HG02759 (cell line): Measurements from ENCODE around the gene NPPA.
A peak's percentile ranks its signal among the peaks of the same experiment; 100 is the strongest.
"Not testable (repeated sequence)": the region's sequence is repeated elsewhere in the genome, so short reads cannot be mapped to it uniquely, and the experiment has no call there.

Source experiments
- ATAC-seq: cut with Tn5 transposase; IDR thresholded peaks from one replicate; pipeline ENCODE4 v1.9.1; 2021; ENCODE audit warnings: mild to moderate bottlenecking, moderate library complexity; ENCODE audit not compliant: unreplicated experiment

NPPA gene

GRCh38 chr1:11847667-11848372 is at the start of gene NPPA:
Gene NPPA, minus strand, starts transcription at chr1:11847783. Its CDS starts 99 bp downstream, at chr1:11847684.
- no peak for ATAC-seq

- ATAC-seq: not testable (repeated sequence)
Observed at GRCh38 chr1:11894501-11894900, 46.9 kb upstream of the NPPA start.

- ATAC-seq: peak; percentile 48
Observed at GRCh38 chr1:11893907-11894251, 46.3 kb upstream of the NPPA start.

GRCh38 chr1:11891433-11892186 is 44.0 kb upstream of the NPPA start:
- ATAC-seq: no peak

DNA sequence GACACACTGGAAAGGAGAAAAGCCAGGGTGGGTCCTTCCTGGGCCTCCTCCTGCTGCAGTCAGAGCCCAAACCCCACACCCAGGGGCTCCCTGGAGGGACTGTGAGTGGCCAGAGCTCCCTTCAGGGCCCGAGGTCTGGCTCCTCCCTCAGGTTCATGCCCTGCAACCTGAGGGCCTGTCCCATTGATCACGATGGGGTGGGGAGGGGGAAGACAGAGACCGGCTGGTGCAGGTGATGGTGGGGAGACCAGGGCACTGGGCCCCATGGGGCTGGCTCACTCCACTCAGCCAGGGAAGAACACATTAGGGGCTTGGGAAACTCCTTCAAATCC is 41.3 kb upstream of the NPPA start:
- no peak for ATAC-seq

DNA sequence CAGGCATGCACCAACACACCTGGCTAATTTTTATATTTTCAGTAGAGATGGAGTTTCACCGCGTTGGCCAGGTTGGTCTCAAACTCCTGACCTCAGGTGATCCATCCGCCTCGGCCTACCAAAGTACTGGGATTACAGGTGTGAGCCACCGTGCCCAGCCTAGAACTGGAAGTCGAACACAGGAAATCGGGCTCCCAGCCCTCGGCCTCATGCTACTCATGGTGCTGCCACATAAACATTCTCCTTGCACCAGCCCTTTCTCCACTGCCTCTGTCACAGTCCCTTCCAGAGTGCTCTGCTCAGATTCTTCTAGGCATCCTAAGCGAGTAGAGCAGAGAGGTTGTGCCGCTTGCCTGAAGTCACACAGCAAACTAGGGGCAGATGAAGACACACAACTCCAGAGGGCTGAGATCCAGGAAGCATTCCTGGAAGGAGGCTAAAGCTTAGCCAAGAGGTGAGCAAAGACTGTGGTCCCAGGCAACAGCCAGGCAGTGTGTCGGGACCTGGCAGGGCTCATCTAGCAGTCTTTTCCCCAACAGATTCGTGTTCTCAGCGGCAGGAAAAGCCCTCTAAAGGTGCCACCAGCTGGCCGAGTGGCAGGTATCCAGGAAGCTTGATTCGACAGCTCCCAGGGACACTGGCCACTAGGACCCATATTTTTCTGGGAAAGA is 40.8 kb upstream of the NPPA start:
- ATAC-seq: no peak

- ATAC-seq: no peak
Observed at GRCh38 chr1:11887666-11888007, 40.1 kb upstream of the NPPA start.

DNA sequence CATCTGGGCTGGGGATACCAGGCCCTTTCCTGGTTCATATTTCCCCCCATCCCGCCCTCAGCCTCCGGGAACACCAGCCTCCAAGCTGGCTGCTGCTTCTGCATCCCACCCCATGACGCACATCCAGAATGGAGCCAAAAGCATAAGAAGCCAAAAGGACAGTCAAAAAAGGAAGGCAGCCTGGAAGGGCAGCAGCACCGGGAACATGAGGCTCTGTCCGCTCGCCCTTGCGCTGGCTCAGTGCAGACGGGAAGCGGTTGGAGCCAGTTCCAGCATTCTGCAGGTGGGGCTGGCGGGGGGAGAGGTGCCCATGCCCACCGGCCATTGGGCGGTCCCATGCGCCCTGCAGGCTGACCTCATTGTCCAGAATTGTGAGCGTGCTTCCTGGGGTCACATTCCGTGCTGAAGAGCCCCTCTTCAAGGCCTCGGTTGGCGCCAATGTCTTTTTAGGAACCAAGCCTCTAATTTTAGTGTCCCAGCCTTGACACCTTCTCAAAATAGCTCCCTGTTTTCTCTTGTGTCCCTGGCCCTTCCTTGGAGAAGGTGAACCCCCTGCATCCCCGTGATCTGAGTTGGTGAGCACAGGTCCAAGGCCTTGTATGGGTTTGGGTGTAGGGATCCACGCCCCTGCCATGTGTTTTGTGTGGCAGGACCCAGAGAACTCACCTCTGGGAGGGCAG is 39.5 kb upstream of the NPPA start:
- no peak for ATAC-seq

DNA sequence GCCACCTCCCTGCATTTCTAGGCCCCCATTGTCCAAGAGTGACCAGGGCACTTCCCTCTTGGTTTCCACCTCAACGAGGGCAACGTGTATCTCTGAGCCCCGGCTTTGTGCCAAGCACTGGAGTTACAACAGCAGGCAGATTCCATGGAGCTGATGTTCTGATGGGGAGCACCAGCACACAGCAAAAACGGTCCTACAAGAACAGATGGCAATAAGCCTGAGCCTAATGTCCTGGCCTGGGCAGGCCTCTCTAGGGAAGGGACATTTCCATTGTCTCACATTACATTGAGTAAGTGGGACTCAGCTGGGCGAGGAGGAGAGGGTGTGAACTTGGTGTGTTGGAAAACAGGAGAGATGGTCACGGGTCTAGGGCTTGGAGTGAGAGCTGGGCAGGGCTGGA is 38.3 kb upstream of the NPPA start:
- ATAC-seq: no peak

- ATAC-seq: no peak
Observed at GRCh38 chr1:11882814-11883538, 35.4 kb upstream of the NPPA start.

DNA sequence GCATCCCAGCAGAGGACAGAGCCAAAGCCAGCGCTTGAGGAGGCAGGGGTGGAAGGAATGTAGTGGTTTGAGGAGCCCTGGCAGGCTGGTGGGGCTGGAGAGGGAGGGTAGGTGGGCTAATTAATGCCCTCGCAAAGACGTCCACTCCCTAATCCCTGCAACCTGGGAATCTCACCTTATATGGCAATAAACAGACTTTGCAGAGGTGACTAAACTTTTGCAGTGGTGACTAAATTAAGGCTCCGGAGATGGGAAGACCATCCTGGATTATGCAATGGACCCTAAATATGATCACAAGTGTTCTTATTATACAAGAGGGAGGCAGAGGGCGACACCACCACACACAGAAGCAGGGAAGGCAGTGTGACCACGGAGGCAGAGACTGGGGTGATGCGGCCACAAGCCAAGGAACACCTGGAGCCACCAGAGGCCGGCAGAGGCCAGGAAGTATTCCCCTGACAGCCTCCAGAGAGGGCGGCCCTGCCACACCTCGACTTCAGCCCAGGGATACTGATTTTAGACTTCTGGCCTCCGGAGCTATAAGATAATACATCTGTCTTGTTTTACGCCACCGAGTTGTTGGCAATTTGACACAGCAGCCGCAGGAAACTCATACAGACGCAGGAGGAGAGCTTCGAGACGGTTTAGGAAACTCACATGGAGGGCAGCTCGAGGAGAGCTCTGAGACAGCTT is 34.3 kb upstream of the NPPA start:
- ATAC-seq: no peak

DNA sequence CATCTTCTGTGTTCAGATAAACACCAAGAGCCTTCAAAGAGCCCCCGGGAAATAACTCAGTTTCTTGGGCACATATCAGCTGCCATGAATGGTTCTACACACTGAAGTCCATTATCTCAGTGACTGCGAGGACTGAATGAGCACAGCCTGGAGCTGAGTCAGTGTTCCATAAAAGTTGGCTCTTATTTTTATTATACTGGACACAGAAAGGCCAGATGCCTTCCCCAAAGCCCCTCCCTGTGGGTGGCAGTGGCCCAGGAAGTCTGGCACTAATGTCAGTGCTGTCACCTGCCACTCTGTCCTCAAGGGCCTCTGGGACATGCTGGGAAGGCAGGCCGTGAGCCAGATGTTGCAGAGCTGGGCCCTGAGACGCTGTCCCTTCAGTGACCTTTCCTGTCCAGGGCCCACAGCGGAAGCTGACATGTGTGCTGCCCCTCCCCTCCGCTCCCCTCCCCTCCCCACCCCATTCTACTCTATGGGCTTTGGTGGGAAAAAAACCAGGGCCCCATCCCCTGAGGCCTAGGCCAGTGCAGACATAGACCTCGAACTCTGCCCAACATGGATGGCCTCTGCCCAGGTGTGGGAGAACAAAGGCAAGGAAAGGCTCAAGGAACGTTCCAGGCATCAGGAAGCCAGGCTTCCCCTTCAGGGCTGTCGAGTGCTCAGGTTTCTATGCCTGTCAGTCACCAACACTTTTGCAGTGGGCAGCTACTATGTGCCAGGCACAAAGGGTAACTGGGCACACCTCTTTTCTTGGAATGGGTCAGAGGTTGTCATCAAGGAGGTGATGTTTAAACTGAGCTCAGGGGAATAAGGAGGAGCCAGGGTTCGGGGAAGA is 33.5 kb upstream of the NPPA start:
- no peak for ATAC-seq

- ATAC-seq: no peak
Observed at GRCh38 chr1:11880181-11880575, 32.6 kb upstream of the NPPA start.

DNA sequence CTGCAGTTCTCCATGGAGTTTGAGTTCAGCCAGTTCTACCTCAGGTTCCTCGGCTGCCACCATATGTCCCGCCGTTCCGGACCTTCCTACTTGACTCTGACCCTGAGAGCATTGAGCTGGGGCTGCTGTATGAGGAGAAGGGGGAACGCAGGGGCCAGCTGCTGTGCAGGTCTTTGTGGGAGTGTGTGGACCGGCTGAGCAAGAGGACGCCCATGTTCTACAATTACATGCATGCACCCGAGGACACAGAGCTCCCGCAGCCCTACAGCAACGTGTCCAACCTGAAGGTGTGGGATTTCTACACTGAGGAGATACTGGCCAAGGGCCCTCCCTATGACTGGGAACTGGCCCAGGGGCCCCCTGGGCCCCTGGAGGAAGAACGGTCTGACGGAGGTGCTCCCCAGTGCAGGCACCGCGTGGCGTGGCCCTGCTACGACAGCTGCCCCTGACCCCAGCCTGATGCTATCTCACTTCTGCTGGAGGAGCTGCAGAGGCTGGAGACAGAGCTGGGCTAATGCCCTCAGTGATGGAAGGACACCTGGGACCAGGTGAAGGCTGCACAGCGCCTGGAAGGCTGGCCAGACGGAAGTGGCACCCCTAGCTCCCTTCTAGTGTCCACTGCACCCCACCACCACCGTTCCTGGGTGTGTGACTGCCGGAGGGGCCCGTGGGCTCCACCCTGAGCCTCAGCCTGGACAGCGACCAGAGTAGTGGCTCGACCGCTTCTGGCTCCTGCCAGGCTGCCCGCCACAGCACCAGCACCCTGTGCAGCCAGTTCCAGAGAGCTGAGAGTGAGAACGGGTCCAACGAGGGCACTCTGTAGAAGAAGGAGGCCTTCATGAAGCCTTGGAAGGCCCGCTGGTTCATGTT is 32.0 kb upstream of the NPPA start:
- no peak for ATAC-seq

DNA sequence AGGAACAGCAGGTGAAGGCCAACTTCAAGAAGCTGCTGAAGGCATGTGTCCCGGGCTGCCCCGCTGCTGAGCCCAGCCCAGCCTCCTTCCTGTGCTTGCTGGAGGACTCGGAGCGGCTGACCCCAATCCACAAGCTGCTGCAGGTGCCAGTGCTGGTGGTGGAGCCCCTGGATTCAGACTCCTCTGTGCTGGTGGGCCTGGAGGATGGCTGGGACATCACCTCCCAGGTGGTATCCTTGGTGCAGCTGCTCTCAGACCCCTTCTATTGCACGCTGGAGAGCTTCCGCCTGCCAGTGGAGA is 31.3 kb upstream of the NPPA start:
- no peak for ATAC-seq

DNA sequence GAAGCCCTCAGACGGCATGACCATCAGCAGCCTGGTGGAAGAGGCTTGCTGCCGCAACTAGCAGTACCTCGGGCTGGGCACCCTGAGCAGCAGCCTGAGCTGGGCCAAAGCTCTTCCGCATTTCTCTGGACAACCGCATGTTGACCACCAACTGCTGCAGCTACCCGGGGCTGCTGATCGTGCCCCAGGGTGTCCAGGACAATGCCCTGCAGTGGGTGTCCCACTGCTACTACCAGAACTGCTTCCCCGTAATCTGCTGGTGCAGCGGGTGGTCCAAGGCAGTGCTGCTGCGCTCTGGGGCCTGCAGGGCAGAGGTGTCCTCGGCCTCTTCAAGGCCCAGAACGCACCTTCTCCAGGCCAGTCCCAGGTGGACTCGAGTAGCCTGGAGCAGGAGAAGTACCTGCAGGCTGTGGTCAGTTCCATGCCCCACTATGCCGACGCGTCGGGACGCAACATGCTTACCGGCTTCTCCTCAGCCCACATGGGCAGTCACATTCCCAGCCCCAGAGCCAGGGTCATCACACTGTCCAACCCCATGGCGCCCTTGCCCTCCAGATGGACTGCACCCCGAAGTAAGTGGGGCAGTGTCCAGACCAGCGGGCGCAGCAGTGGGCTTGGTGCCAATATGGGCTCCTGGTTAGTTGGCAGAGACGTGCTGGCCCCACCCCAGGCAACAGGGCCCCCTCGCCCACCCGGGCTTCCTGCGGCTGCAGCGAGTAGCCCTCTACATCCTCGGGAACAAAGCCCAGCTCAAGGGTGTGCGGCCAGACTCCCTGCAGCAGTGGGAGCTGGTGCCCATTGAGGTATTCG is 30.7 kb upstream of the NPPA start:
- ATAC-seq: no peak

DNA sequence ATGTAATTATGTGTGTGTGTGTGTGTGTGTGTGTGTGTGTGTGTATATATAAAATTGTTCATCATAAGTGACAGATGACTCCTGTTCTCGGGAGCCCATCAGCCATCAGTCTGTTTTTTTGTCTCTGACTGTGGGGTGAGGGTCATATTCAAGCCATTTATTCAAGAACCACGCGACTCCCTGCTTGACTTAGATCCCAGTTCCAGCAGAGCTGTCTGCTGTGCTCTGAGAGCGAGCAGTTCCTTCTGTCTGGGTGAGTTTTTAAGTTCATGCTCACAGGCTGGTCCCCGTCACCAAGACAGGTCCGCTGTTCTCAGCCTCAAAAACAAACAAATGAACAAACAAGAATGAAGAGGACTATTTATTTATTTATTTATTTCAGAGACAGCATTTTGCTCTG is 29.5 kb upstream of the NPPA start:
- no peak for ATAC-seq

DNA sequence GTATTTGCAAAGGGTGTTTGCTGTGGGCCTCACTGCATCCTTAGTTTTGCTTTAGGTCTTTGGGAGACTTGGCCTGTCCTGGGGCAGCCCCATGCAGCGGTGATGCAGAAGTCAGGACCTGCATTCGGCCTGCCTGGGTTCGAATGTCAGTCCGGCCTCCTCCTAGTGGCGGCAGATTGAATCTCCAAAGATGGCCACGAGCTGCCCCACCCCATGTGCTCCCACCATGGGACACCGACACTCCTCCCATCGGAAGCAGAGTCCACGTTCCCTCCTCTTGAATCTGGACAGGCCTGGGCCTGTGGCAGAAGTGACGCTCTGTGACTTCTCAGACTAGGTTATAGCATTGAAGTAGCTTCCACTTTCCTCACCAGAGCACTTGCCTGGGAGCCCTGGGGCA is 27.5 kb upstream of the NPPA start:
- ATAC-seq: no peak
